Measurements from ENCODE around the gene COL4A1.
"Not testable (repeated sequence)": the region's sequence is repeated elsewhere in the genome, so short reads cannot be mapped to it uniquely, and the experiment has no call there.

COL4A1 gene

GRCh38 chr13:110113284-110113764, 193.6 kb downstream of the COL4A1 start:
- H3K4me3 ChIP-seq (ENCODE audit: low read depth, low read length), result no peak overlapping the region
- TF ChIP-seq CTCF (IDR thresholded peaks at IDR 0.05; ENCODE audit: control insufficient read depth, extremely low read depth, insufficient read depth), result no peak
- DNase-seq (ENCODE audit: low read depth), result no peak

GRCh38 chr13:110112379-110112778, 194.6 kb downstream of the COL4A1 start:
- 0 out of 2 replicates have a peak, but pooled peaks have one; percentile 16 for TF ChIP-seq CTCF (IDR thresholded peaks at IDR 0.05; ENCODE audit: control insufficient read depth, extremely low read depth, insufficient read depth)
- H3K4me3 ChIP-seq (ENCODE audit: low read depth, low read length); DNase-seq (ENCODE audit: low read depth): not testable (repeated sequence)

GRCh38 chr13:110110783-110111182, 196.2 kb downstream of the COL4A1 start:
- DNase-seq (ENCODE audit: low read depth), result no peak
- no peak overlapping the region for H3K4me3 ChIP-seq (ENCODE audit: low read depth, low read length)
- no peak for TF ChIP-seq CTCF (IDR thresholded peaks at IDR 0.05; ENCODE audit: control insufficient read depth, extremely low read depth, insufficient read depth)

GRCh38 chr13:110109910-110110309, 197.0 kb downstream of the COL4A1 start:
- H3K4me3 ChIP-seq (ENCODE audit: low read depth, low read length), result no peak overlapping the region
- no peak for TF ChIP-seq CTCF (IDR thresholded peaks at IDR 0.05; ENCODE audit: control insufficient read depth, extremely low read depth, insufficient read depth)
- no peak for DNase-seq (ENCODE audit: low read depth)

GRCh38 chr13:110109140-110109783, 197.7 kb downstream of the COL4A1 start:
- no peak overlapping the region for H3K4me3 ChIP-seq (ENCODE audit: low read depth, low read length)
- no peak for TF ChIP-seq CTCF (IDR thresholded peaks at IDR 0.05; ENCODE audit: control insufficient read depth, extremely low read depth, insufficient read depth)
- DNase-seq (ENCODE audit: low read depth), result no peak

- TF ChIP-seq CTCF (IDR thresholded peaks at IDR 0.05; ENCODE audit: control insufficient read depth, extremely low read depth, insufficient read depth), result peak; percentile 84
- DNase-seq (ENCODE audit: low read depth), result peak; percentile 52
- no peak overlapping the region for H3K4me3 ChIP-seq (ENCODE audit: low read depth, low read length)
Measured at GRCh38 chr13:110108348-110109139, 198.4 kb downstream of the COL4A1 start.
